Nephron progenitor cell (in vitro differentiated cells): Measurements from ENCODE around the gene ABCA8.

Experiments used
- DNase-seq: peaks from one replicate; pipeline ENCODE4 v3.0.0; 2021
- H3K27ac Mint-ChIP-seq: 2 replicates; pipeline ENCODE4 v1.8.0; 2021; ENCODE audit warnings: mild to moderate bottlenecking, moderate library complexity, mixed read lengths
- H3K27me3 Mint-ChIP-seq: 2 replicates; pipeline ENCODE4 v1.8.0; 2021; ENCODE audit warnings: mild to moderate bottlenecking, low read depth, mixed read lengths; ENCODE audit not compliant: poor library complexity
- H3K36me3 Mint-ChIP-seq: 2 replicates; pipeline ENCODE4 v1.8.0; 2021; ENCODE audit warnings: low read depth, mixed read lengths
- H3K4me1 Mint-ChIP-seq: 2 replicates; pipeline ENCODE4 v1.8.0; 2021; ENCODE audit warnings: mixed read lengths
- H3K4me3 Mint-ChIP-seq: 2 replicates; pipeline ENCODE4 v1.8.0; 2021; ENCODE audit warnings: mild to moderate bottlenecking, moderate library complexity, mixed read lengths
- H3K9me3 Mint-ChIP-seq: 2 replicates; pipeline ENCODE4 v1.8.0; 2021; ENCODE audit warnings: mild to moderate bottlenecking, moderate library complexity, mixed read lengths
- CTCF ChIP-seq: fragments of 200-600 bp; sonication (generic); IDR thresholded peaks from 2 replicates; pipeline ENCODE4 v1.5.0; 2021; ENCODE audit warnings: antibody characterized with exemption

The ABCA8 gene

GRCh38 chr17:68884888-68885287 lies 70.3 kb downstream of the ABCA8 start:
- H3K4me3 Mint-ChIP-seq: no peak overlapping the region
- H3K4me1 Mint-ChIP-seq: no peaks in the 10 kb centered on the region
- no peak for DNase-seq
- no peak for TF ChIP-seq CTCF
- H3K27ac Mint-ChIP-seq: no peak overlapping the region
- no peaks in the 10 kb centered on the region for H3K36me3 Mint-ChIP-seq
- peaks cover 15% of the 10 kb centered on the region for H3K27me3 Mint-ChIP-seq
- peaks cover 5% of the 10 kb centered on the region for H3K9me3 Mint-ChIP-seq

GRCh38 chr17:68878226-68878885 lies 76.8 kb downstream of the ABCA8 start:
- H3K36me3 Mint-ChIP-seq: no peaks in the 10 kb centered on the region
- H3K9me3 Mint-ChIP-seq: peaks cover 22% of the 10 kb centered on the region
- H3K27me3 Mint-ChIP-seq: peaks cover 7% of the 10 kb centered on the region
- TF ChIP-seq CTCF: no peak
- DNase-seq: no peak
- H3K4me3 Mint-ChIP-seq: no peak overlapping the region
- H3K27ac Mint-ChIP-seq: no peak overlapping the region
- H3K4me1 Mint-ChIP-seq: no peaks in the 10 kb centered on the region

DNA sequence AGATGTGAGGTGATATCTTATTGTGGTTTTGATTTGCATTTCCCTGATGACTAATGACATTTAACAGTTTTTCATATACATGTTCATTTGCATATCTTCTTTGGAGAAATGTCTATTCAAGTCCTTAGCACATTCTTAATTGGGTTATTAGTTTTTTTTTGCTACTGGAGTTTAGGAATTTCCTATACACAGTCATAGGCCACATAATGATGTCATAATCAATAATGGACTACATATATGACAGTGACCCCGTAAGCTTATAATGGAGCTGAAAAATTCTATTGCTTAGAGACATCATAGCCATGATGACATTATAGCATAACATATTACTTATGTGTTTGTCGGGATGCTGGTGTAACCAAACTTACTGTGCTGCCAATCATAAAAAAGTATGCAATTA lies 83.7 kb downstream of the ABCA8 start:
- Mint-ChIP-seq H3K27ac (no peak overlapping the region), H3K27me3 (peaks cover 10% of the 10 kb centered on the region), H3K4me3 (no peak overlapping the region), H3K36me3 (no peaks in the 10 kb centered on the region), H3K4me1 (peaks cover 5% of the 10 kb centered on the region), H3K9me3 (peaks cover 8% of the 10 kb centered on the region)
- TF ChIP-seq CTCF: no peak
- DNase-seq: no peak

GRCh38 chr17:68870976-68871375 lies 84.2 kb downstream of the ABCA8 start:
- Mint-ChIP-seq H3K4me1 (peaks cover 5% of the 10 kb centered on the region), H3K27ac (no peak overlapping the region), H3K36me3 (no peaks in the 10 kb centered on the region), H3K4me3 (no peak overlapping the region), H3K27me3 (peaks cover 8% of the 10 kb centered on the region), H3K9me3 (peaks cover 8% of the 10 kb centered on the region)
- TF ChIP-seq CTCF: no peak
- DNase-seq: no peak

DNA sequence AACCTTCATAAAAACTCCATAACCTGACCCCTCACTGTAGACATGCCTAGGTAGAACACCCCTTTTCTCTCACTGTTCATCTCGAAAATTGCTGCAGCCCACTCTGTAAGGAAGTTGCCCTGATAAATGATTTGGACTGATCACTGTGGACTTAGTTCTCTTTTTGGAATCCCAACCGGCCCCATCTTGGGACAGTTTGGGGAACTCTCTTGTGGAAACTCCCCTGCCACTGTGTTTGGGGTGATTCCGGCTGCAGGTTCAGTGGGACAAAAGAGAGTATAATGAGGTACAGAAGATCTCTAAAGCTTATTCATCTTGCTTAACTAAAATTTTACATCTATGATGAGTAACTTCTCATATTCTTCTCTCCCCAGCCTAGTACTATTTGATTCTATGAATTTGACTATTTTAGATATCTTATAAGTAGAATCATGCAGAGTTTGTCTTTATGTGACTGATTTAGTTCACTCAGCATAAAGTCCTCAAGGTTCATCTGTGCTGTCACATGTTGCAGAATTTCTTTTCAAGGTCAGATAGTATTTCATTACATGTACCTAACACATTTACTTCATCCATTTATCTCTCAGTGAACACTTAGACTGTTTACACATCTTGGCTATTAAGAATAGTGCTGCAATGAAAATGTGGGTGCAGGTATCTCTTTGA lies 84.9 kb downstream of the ABCA8 start:
- peaks cover 8% of the 10 kb centered on the region for H3K27me3 Mint-ChIP-seq
- no peak for DNase-seq

More for the DNA sequence above, 84.9 kb downstream of the ABCA8 start:
- Mint-ChIP-seq H3K4me3 (no peak overlapping the region), H3K27ac (no peak overlapping the region), H3K4me1 (peaks cover 5% of the 10 kb centered on the region), H3K36me3 (no peaks in the 10 kb centered on the region), H3K9me3 (peaks cover 8% of the 10 kb centered on the region)
- TF ChIP-seq CTCF: no peak
